ENCODE results near the gene MAGI1.

MAGI1 gene

DNA sequence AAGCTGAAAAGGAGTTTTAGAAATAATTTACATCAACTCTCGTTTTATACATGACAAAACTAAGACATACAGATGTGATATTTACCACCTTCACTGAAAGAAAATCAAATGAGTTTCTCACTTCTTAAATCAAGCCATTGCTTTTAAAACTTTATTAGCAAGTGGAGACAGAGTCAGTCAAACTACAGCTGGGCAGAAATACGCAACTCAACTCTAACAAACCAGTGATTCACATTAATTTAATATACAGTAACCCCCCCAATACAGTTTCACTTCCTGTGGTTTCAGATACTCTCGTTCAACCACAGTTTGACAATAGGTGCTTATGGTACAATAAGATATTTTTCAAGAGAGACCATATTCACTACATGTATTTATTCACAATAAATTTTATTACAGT is 477.1 kb downstream of the MAGI1 start:
- Histone ChIP-seq H3K27ac (ENCODE audit: low read depth, low read length) (no peak overlapping the region), H3K4me2 (ENCODE audit: low read length) (no peak overlapping the region), H3K36me3 (ENCODE audit: control insufficient read depth, insufficient read depth, low read length) (no peaks in the 10 kb centered on the region)

GRCh38 chr3:65560901-65561300 is 477.8 kb downstream of the MAGI1 start:
- no peaks in the 10 kb centered on the region for H3K27me3 ChIP-seq (ENCODE audit: insufficient read depth, low read length, poor library complexity)
- H3K18ac ChIP-seq (ENCODE audit: low read length), result no peak overlapping the region
- H3K9ac ChIP-seq (ENCODE audit: low read length), result no peak overlapping the region
- no peak overlapping the region for H3K27ac ChIP-seq (ENCODE audit: low read depth, low read length)
- no peak overlapping the region for H3K4ac ChIP-seq (ENCODE audit: low read depth, low read length)
- no peak for DNase-seq
- no peak overlapping the region for H2AK5ac ChIP-seq (ENCODE audit: low read length)
- no peak overlapping the region for H4K5ac ChIP-seq (ENCODE audit: low read length)
- H2BK120ac ChIP-seq (ENCODE audit: low read depth, low read length), result no peak overlapping the region
- H3K4me3 ChIP-seq (ENCODE audit: low read length), result no peak overlapping the region
- H3K36me3 ChIP-seq (ENCODE audit: control insufficient read depth, insufficient read depth, low read length), result no peaks in the 10 kb centered on the region
- H3K79me2 ChIP-seq (ENCODE audit: control insufficient read depth, insufficient read depth, low read length), result no peaks in the 10 kb centered on the region
- WGBS (ENCODE audit: extremely low coverage, insufficient coverage, low lambda C conversion rate), result no CpG with 5 or more reads among the region's 4 CpGs
- no peak overlapping the region for H3K4me2 ChIP-seq (ENCODE audit: low read length)
- no peak overlapping the region for H4K8ac ChIP-seq (ENCODE audit: low read depth, low read length)
- no peak overlapping the region for H3K56ac ChIP-seq (ENCODE audit: low read length)
- H2BK5ac ChIP-seq (ENCODE audit: low read length), result no peak overlapping the region
- peaks cover 2% of the 10 kb centered on the region for H3K79me1 ChIP-seq (ENCODE audit: low read length)
- H3K4me1 ChIP-seq (ENCODE audit: control insufficient read depth, low read depth, low read length), result no peaks in the 10 kb centered on the region
- no peak overlapping the region for H3K23ac ChIP-seq (ENCODE audit: low read length)
- H2BK15ac ChIP-seq (replicated peaks; ENCODE audit: low read depth), result no peak overlapping the region

More for the DNA sequence above, 477.1 kb downstream of the MAGI1 start:
- no peak overlapping the region for H2BK5ac ChIP-seq (ENCODE audit: low read length)
- H3K79me2 ChIP-seq (ENCODE audit: control insufficient read depth, insufficient read depth, low read length), result no peaks in the 10 kb centered on the region
- H3K4me3 ChIP-seq (ENCODE audit: low read length), result no peak overlapping the region
- no peaks in the 10 kb centered on the region for H3K4me1 ChIP-seq (ENCODE audit: control insufficient read depth, low read depth, low read length)
- no peak overlapping the region for H2BK120ac ChIP-seq (ENCODE audit: low read depth, low read length)
- no peak overlapping the region for H3K4ac ChIP-seq (ENCODE audit: low read depth, low read length)
- no peak overlapping the region for H3K9ac ChIP-seq (ENCODE audit: low read length)
- no peak overlapping the region for H2BK15ac ChIP-seq (replicated peaks; ENCODE audit: low read depth)
- no peak for DNase-seq
- peaks cover 2% of the 10 kb centered on the region for H3K79me1 ChIP-seq (ENCODE audit: low read length)
- no peaks in the 10 kb centered on the region for H3K27me3 ChIP-seq (ENCODE audit: insufficient read depth, low read length, poor library complexity)
- no peak overlapping the region for H3K56ac ChIP-seq (ENCODE audit: low read length)
- H2AK5ac ChIP-seq (ENCODE audit: low read length), result no peak overlapping the region
- no peak overlapping the region for H3K23ac ChIP-seq (ENCODE audit: low read length)
- H4K8ac ChIP-seq (ENCODE audit: low read depth, low read length), result no peak overlapping the region
- H4K5ac ChIP-seq (ENCODE audit: low read length), result no peak overlapping the region
- no peak overlapping the region for H3K18ac ChIP-seq (ENCODE audit: low read length)
- no CpG with 5 or more reads among the region's 3 CpGs for WGBS (ENCODE audit: extremely low coverage, insufficient coverage, low lambda C conversion rate)

GRCh38 chr3:65560133-65560532 is 478.6 kb downstream of the MAGI1 start:
- Histone ChIP-seq H3K4ac (ENCODE audit: low read depth, low read length) (no peak overlapping the region), H3K36me3 (ENCODE audit: control insufficient read depth, insufficient read depth, low read length) (no peaks in the 10 kb centered on the region)

DNA sequence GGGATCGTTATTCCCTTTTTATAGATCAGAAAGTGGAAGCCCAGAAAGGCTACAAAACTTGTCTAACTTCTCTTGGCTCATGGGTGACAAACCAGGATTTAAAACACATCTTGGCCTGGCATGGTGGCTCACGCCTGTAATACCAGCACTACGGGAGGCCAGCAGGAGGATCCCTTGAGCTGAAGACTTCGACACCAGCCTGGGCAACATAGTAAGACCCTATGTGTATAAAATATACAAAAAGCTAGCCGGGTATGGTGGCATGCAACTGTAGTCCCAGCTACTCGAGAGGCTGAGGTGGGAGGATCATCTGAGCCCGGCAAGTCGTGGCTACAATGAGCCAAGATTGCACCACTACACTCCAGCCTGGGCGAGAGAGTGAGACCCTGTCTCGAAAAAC is 479.1 kb downstream of the MAGI1 start:
- no peak overlapping the region for H3K4ac ChIP-seq (ENCODE audit: low read depth, low read length)
- no peak for DNase-seq
- no peak overlapping the region for H3K23ac ChIP-seq (ENCODE audit: low read length)
- H4K8ac ChIP-seq (ENCODE audit: low read depth, low read length), result no peak overlapping the region
- no peak overlapping the region for H2BK5ac ChIP-seq (ENCODE audit: low read length)
- no peak overlapping the region for H3K9ac ChIP-seq (ENCODE audit: low read length)
- no peaks in the 10 kb centered on the region for H3K79me2 ChIP-seq (ENCODE audit: control insufficient read depth, insufficient read depth, low read length)
- H3K4me1 ChIP-seq (ENCODE audit: control insufficient read depth, low read depth, low read length), result no peaks in the 10 kb centered on the region
- no peak overlapping the region for H3K4me3 ChIP-seq (ENCODE audit: low read length)
- no peak overlapping the region for H2BK120ac ChIP-seq (ENCODE audit: low read depth, low read length)
- no peak overlapping the region for H2BK15ac ChIP-seq (replicated peaks; ENCODE audit: low read depth)
- H3K56ac ChIP-seq (ENCODE audit: low read length), result no peak overlapping the region
- H2AK5ac ChIP-seq (ENCODE audit: low read length), result no peak overlapping the region
- no peak overlapping the region for H3K18ac ChIP-seq (ENCODE audit: low read length)
- no peaks in the 10 kb centered on the region for H3K79me1 ChIP-seq (ENCODE audit: low read length)
- H3K36me3 ChIP-seq (ENCODE audit: control insufficient read depth, insufficient read depth, low read length), result no peaks in the 10 kb centered on the region
- H3K27ac ChIP-seq (ENCODE audit: low read depth, low read length), result no peak overlapping the region
- H3K4me2 ChIP-seq (ENCODE audit: low read length), result no peak overlapping the region
- no peaks in the 10 kb centered on the region for H3K27me3 ChIP-seq (ENCODE audit: insufficient read depth, low read length, poor library complexity)
- no peak overlapping the region for H4K5ac ChIP-seq (ENCODE audit: low read length)
- no CpG with 5 or more reads among the region's 10 CpGs for whole genome bisulfite sequencing (ENCODE audit: extremely low coverage, insufficient coverage, low lambda C conversion rate)

More at GRCh38 chr3:65560133-65560532, 478.6 kb downstream of the MAGI1 start:
- 100% methylated on average over 1 of the region's 5 CpGs for WGBS (ENCODE audit: extremely low coverage, insufficient coverage, low lambda C conversion rate)
- Histone ChIP-seq H3K56ac (ENCODE audit: low read length) (no peak overlapping the region), H3K79me2 (ENCODE audit: control insufficient read depth, insufficient read depth, low read length) (no peaks in the 10 kb centered on the region), H2BK5ac (ENCODE audit: low read length) (no peak overlapping the region), H3K9ac (ENCODE audit: low read length) (no peak overlapping the region), H3K27me3 (ENCODE audit: insufficient read depth, low read length, poor library complexity) (no peaks in the 10 kb centered on the region), H3K79me1 (ENCODE audit: low read length) (peaks cover 2% of the 10 kb centered on the region), H3K4me1 (ENCODE audit: control insufficient read depth, low read depth, low read length) (no peaks in the 10 kb centered on the region), H4K8ac (ENCODE audit: low read depth, low read length) (no peak overlapping the region), H2BK15ac (replicated peaks; ENCODE audit: low read depth) (no peak overlapping the region), H2AK5ac (ENCODE audit: low read length) (no peak overlapping the region), H3K27ac (ENCODE audit: low read depth, low read length) (no peak overlapping the region), H3K4me3 (ENCODE audit: low read length) (no peak overlapping the region), H3K23ac (ENCODE audit: low read length) (no peak overlapping the region), H4K5ac (ENCODE audit: low read length) (no peak overlapping the region), H2BK120ac (ENCODE audit: low read depth, low read length) (no peak overlapping the region), H3K4me2 (ENCODE audit: low read length) (no peak overlapping the region), H3K18ac (ENCODE audit: low read length) (no peak overlapping the region)
- DNase-seq, result no peak

- WGBS (ENCODE audit: extremely low coverage, insufficient coverage, low lambda C conversion rate), result no CpG with 5 or more reads among the region's 1 CpG
- Histone ChIP-seq H3K4me2 (ENCODE audit: low read length) (no peak overlapping the region), H3K79me1 (ENCODE audit: low read length) (no peaks in the 10 kb centered on the region), H4K8ac (ENCODE audit: low read depth, low read length) (no peak overlapping the region), H3K4ac (ENCODE audit: low read depth, low read length) (no peak overlapping the region), H3K23ac (ENCODE audit: low read length) (no peak overlapping the region), H3K9ac (ENCODE audit: low read length) (no peak overlapping the region), H2BK120ac (ENCODE audit: low read depth, low read length) (no peak overlapping the region), H2BK15ac (replicated peaks; ENCODE audit: low read depth) (no peak overlapping the region), H2AK5ac (ENCODE audit: low read length) (no peak overlapping the region), H2BK5ac (ENCODE audit: low read length) (no peak overlapping the region), H4K5ac (ENCODE audit: low read length) (no peak overlapping the region), H3K4me3 (ENCODE audit: low read length) (no peak overlapping the region), H3K27ac (ENCODE audit: low read depth, low read length) (no peak overlapping the region), H3K36me3 (ENCODE audit: control insufficient read depth, insufficient read depth, low read length) (no peaks in the 10 kb centered on the region), H3K27me3 (ENCODE audit: insufficient read depth, low read length, poor library complexity) (no peaks in the 10 kb centered on the region), H3K79me2 (ENCODE audit: control insufficient read depth, insufficient read depth, low read length) (no peaks in the 10 kb centered on the region), H3K4me1 (ENCODE audit: control insufficient read depth, low read depth, low read length) (no peaks in the 10 kb centered on the region), H3K18ac (ENCODE audit: low read length) (no peak overlapping the region), H3K56ac (ENCODE audit: low read length) (no peak overlapping the region)
- DNase-seq, result no peak
Observed at GRCh38 chr3:65558826-65559225, 479.9 kb downstream of the MAGI1 start.

DNA sequence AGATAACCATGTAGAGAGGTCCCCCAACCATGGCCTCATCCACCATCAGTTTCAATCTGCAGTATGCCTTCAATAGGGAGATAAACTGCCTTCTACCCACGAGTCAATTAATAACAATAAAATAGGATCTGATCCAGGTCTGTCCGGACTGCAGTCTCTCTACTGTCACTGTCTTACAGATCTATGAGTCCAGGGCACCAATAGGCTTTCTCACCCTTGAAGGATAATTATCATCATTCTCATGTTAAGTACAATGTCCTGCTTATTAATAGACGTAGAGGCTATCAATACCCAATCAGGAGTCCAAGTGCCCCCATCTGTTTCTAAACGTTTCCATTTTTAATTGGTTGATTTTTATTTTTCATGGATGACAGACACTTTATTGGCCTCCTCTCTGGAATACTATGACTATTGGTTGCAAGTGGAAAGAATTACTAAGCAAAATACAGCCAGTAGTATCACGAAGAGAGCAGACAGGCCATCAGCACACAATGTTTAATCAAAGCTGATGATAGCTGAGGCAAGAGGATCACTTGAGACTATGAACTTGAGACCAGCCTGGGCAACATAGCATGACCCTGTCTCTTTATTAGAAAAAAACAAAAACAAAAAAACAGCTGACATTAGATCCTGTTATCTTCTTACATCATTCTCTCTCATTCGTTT is 480.7 kb downstream of the MAGI1 start:
- DNase-seq, result no peak
- no peak overlapping the region for H3K4me2 ChIP-seq (ENCODE audit: low read length)
- no CpG with 5 or more reads among the region's 6 CpGs for WGBS (ENCODE audit: extremely low coverage, insufficient coverage, low lambda C conversion rate)

More for the DNA sequence above, 480.7 kb downstream of the MAGI1 start:
- no peak overlapping the region for H3K56ac ChIP-seq (ENCODE audit: low read length)
- H3K27me3 ChIP-seq (ENCODE audit: insufficient read depth, low read length, poor library complexity), result no peaks in the 10 kb centered on the region
- no peak overlapping the region for H3K27ac ChIP-seq (ENCODE audit: low read depth, low read length)
- H3K36me3 ChIP-seq (ENCODE audit: control insufficient read depth, insufficient read depth, low read length), result no peaks in the 10 kb centered on the region
- H3K4me3 ChIP-seq (ENCODE audit: low read length), result no peak overlapping the region
- no peaks in the 10 kb centered on the region for H3K79me1 ChIP-seq (ENCODE audit: low read length)
- no peak overlapping the region for H4K5ac ChIP-seq (ENCODE audit: low read length)
- no peak overlapping the region for H4K8ac ChIP-seq (ENCODE audit: low read depth, low read length)
- no peak overlapping the region for H2BK120ac ChIP-seq (ENCODE audit: low read depth, low read length)
- H3K9ac ChIP-seq (ENCODE audit: low read length), result no peak overlapping the region
- H2AK5ac ChIP-seq (ENCODE audit: low read length), result no peak overlapping the region
- no peak overlapping the region for H3K18ac ChIP-seq (ENCODE audit: low read length)
- no peaks in the 10 kb centered on the region for H3K79me2 ChIP-seq (ENCODE audit: control insufficient read depth, insufficient read depth, low read length)
- no peak overlapping the region for H3K23ac ChIP-seq (ENCODE audit: low read length)
- no peak overlapping the region for H3K4ac ChIP-seq (ENCODE audit: low read depth, low read length)
- H3K4me1 ChIP-seq (ENCODE audit: control insufficient read depth, low read depth, low read length), result no peaks in the 10 kb centered on the region
- no peak overlapping the region for H2BK15ac ChIP-seq (replicated peaks; ENCODE audit: low read depth)
- no peak overlapping the region for H2BK5ac ChIP-seq (ENCODE audit: low read length)

All from mesendoderm (in vitro differentiated cells).